Measurements from ENCODE around the gene CTF1. TPM values are rescaled to one million over a fixed set of nuclear protein-coding genes. Genes with fewer than 3 reads are reported as not detected.

CTF1 gene
- under 1 TPM; 0.20 to 0.31 TPM for total RNA-seq

GRCh38 chr16:30896261-30896888, at the start of gene CTF1:
Gene CTF1, plus strand, starts transcription at chr16:30896614. Its CDS starts 30 bp downstream, at chr16:30896644.

GRCh38 chr16:30893744-30894539, 2.5 kb upstream of the CTF1 start, which contains the start of gene BCL7C:
Gene BCL7C, minus strand, starts transcription at chr16:30894077. Its CDS starts 133 bp downstream, at chr16:30893944.

GRCh38 chr16:30923554-30924075, 27.2 kb downstream of the CTF1 start, which contains the start of gene FBXL19:
Gene FBXL19, plus strand, starts transcription at chr16:30923572. Its CDS starts 2,183 bp downstream, at chr16:30925755.

GRCh38 chr16:30948667-30949649, 52.5 kb downstream of the CTF1 start, which contains the start of gene ORAI3:
Gene ORAI3, plus strand, starts transcription at chr16:30949068. Its CDS starts 222 bp downstream, at chr16:30949290.

Small RNA genes lying within 50 kb of the gene (microRNA-seq; reads per million reads assigned to microRNA genes)
- 0.83 reads per million for gene MIR4519 (ENCODE audit: borderline microRNAs expressed, borderline replicate concordance)
- gene MIR762 (ENCODE audit: borderline microRNAs expressed, borderline replicate concordance), result not detected

Other genes with a start within 250 kb of the CTF1 start
- 10 to 100 TPM; 71.0 to 75.9 TPM for gene PRR14, start 245.7 kb upstream of the CTF1 start, total RNA-seq
- gene FBRS, start 238.2 kb upstream of the CTF1 start, total RNA-seq, result 10 to 100 TPM; 95.3 to 95.6 TPM
- 10 to 100 TPM; 72.5 to 75.9 TPM for gene SRCAP, start 197.4 kb upstream of the CTF1 start, total RNA-seq
- 10 to 100 TPM; 34.6 to 37.1 TPM for gene PHKG2, start 148.2 kb upstream of the CTF1 start, total RNA-seq
- 1 to 10 TPM; 2.2 to 2.4 TPM for gene CFAP119, start 134.6 kb upstream of the CTF1 start, total RNA-seq
- 10 to 100 TPM; 83.1 to 85.9 TPM for gene RNF40, start 134.3 kb upstream of the CTF1 start, total RNA-seq
- gene ZNF629, start 109.4 kb upstream of the CTF1 start, total RNA-seq, result 1 to 10 TPM; 2.5 to 2.6 TPM
- 10 to 100 TPM; 23.0 to 23.2 TPM for gene BCL7C, start 2.5 kb upstream of the CTF1 start, total RNA-seq
- 10 to 100 TPM; 22.9 to 24.6 TPM for gene FBXL19, start 27.0 kb downstream of the CTF1 start, total RNA-seq
- gene ORAI3, start 52.5 kb downstream of the CTF1 start, total RNA-seq, result 10 to 100 TPM; 27.0 to 27.4 TPM
- gene SETD1A, start 61.1 kb downstream of the CTF1 start, total RNA-seq, result 10 to 100 TPM; 25.2 to 30.0 TPM
- 1 to 10 TPM; 3.5 to 3.6 TPM for gene HSD3B7, start 88.6 kb downstream of the CTF1 start, total RNA-seq
- 1 to 10 TPM; 1.3 to 1.4 TPM for gene STX1B, start 114.0 kb downstream of the CTF1 start, total RNA-seq
- gene STX4, start 136.9 kb downstream of the CTF1 start, total RNA-seq, result 10 to 100 TPM; 67.7 to 69.5 TPM
- 10 to 100 TPM; 10.8 to 11.2 TPM for gene ZNF668, start 177.6 kb downstream of the CTF1 start, total RNA-seq
- 10 to 100 TPM; 26.2 to 27.0 TPM for gene ZNF646, start 177.8 kb downstream of the CTF1 start, total RNA-seq
- gene PRSS53, start 192.3 kb downstream of the CTF1 start, total RNA-seq, result 1 to 10 TPM; 4.8 to 5.1 TPM
- 10 to 100 TPM; 52.2 to 55.4 TPM for gene VKORC1, start 198.2 kb downstream of the CTF1 start, total RNA-seq
- 10 to 100 TPM; 25.8 to 26.9 TPM for gene BCKDK, start 211.8 kb downstream of the CTF1 start, total RNA-seq
- gene KAT8, start 221.1 kb downstream of the CTF1 start, total RNA-seq, result 10 to 100 TPM; 61.5 to 65.3 TPM
- not detected for gene PRSS8, start 239.1 kb downstream of the CTF1 start, total RNA-seq

All from activated naive CD4-positive, alpha-beta T cell treated with anti-CD3 and anti-CD28 coated beads, Interleukin-2, amount 10 ng/mL, durations not matched to agents 5 hours and 36 hours (primary cell).